K562 (cell line): ENCODE measurements around the gene PDCD6IP. TPM values are rescaled to one million over a fixed set of nuclear protein-coding genes. Genes with fewer than 3 reads are reported as not detected.

Source experiments
- BRCA1 ChIP-seq, 2 experiments: fragments of 450-650 bp in 1 of 2; sonication (generic) in 1 of 2; formaldehyde crosslinking in 1 of 2; IDR thresholded peaks; 2 replicates each; pipeline versions ENCODE4 v1.5.0 to v1.6.1; 2017 to 2020; ENCODE audit warnings: mild to moderate bottlenecking in 1 of 2, missing genetic modification reagents in 1 of 2
- BRD9 ChIP-seq: fragments of 450-650 bp; IDR thresholded peaks from 2 replicates; pipeline ENCODE4 v1.6.1; 2018; ENCODE audit warnings: low read depth; ENCODE audit not compliant: partially characterized antibody
- CBFB ChIP-seq: sonication (generic); formaldehyde crosslinking; IDR thresholded peaks from 2 replicates; pipeline ENCODE4 v1.4.0; 2020; ENCODE audit warnings: mild to moderate bottlenecking, missing genetic modification reagents
- CBX3 ChIP-seq, 2 experiments: IDR thresholded peaks; 1 replicate in 1 of 2; 2 replicates in 1 of 2; pipeline ENCODE4 v1.6.1; 2012; ENCODE audit warnings: inconsistent platforms in 2 of 2, low read length in 2 of 2, borderline replicate concordance in 1 of 2, control low read depth in 1 of 2
- CREB1 ChIP-seq, 2 experiments: sonication (generic) in 1 of 2; formaldehyde crosslinking in 1 of 2; IDR thresholded peaks; 2 replicates each; pipeline versions ENCODE4 v1.6.1 to v1.8.0; 2012 to 2022; ENCODE audit warnings: inconsistent platforms in 1 of 2, mild to moderate bottlenecking in 1 of 2, missing genetic modification reagents in 1 of 2, moderate library complexity in 1 of 2
- CTBP1 ChIP-seq: fragments of 450-650 bp; IDR thresholded peaks from 2 replicates; pipeline ENCODE4 v1.6.1; 2016; ENCODE audit warnings: borderline replicate concordance
- POLR3G ChIP-seq: IDR thresholded peaks from 2 replicates; pipeline ENCODE4 v1.6.1; 2011; ENCODE audit not compliant: insufficient read length, insufficient replicate concordance; ENCODE audit errors: extremely low read depth
- TEAD1 ChIP-seq, 2 experiments: fragments of 450-650 bp in 1 of 2; sonication (generic) in 1 of 2; formaldehyde crosslinking; IDR thresholded peaks; 2 replicates each; pipeline versions ENCODE4 v1.4.0 to v1.8.0; 2020 to 2022; ENCODE audit warnings: mild to moderate bottlenecking in 2 of 2, missing genetic modification reagents in 1 of 2
- TSC22D4 ChIP-seq: fragments of 450-650 bp; IDR thresholded peaks from 2 replicates; pipeline ENCODE4 v1.6.1; 2016; ENCODE audit warnings: missing genetic modification characterization, missing biosample characterization, control low read depth
- ZBTB1 ChIP-seq: sonication (generic); formaldehyde crosslinking; IDR thresholded peaks from 2 replicates; pipeline ENCODE4 v1.8.1; 2023; ENCODE audit warnings: missing genetic modification reagents, low read depth, mild to moderate bottlenecking, borderline replicate concordance
- ZNF263 ChIP-seq: sonication (generic); formaldehyde crosslinking; IDR thresholded peaks from 2 replicates; pipeline ENCODE4 v1.8.0; 2022; ENCODE audit warnings: mild to moderate bottlenecking, missing genetic modification reagents, borderline replicate concordance
- ZNF311 ChIP-seq: fragments of 250-450 bp; sonication (Bioruptor Pico); IDR thresholded peaks from 2 replicates; pipeline ENCODE4 v1.4.0; 2020; ENCODE audit warnings: mild to moderate bottlenecking, moderate library complexity
- polyA plus RNA-seq, 8 experiments: library from polyadenylated mRNA; depleted of rRNA in 4 of 8; stranded (reverse) in 5 of 8; unstranded in 3 of 8; fragments of >200 nt; fragmentation: Nextera tagmentation in 2 of 8; fragmentation: Illumina TruSeq in 1 of 8; extraction: Ambion mirVana in 2 of 8; extraction: Trizol in 1 of 8; gene quantifications; 2 replicates each; pipeline versions ENCODE4 v1.2.1 to v1.2.3, GENCODE V29; 2011 to 2014; ENCODE audit warnings: inconsistent platforms in 1 of 8, missing spikeins in 1 of 8
- total RNA-seq, 7 experiments: library from RNA; depleted of rRNA in 6 of 7; stranded (reverse); fragments of >200 nt in 6 of 7; fragmentation: Illumina TruSeq in 2 of 7; extraction: Trizol in 2 of 7; gene quantifications; 2 replicates each; pipeline versions ENCODE4 v1.2.1 to v1.2.3, GENCODE V29; 2011 to 2021; ENCODE audit warnings: low replicate concordance in 1 of 7
- TF ChIP-seq, protein P1 (sequence below): fragments of 450-650 bp; IDR thresholded peaks from 2 replicates; pipeline ENCODE4 v1.7.1; 2018; ENCODE audit warnings: mild to moderate bottlenecking, low read depth; ENCODE audit not compliant: partially characterized antibody
- TF ChIP-seq, protein P2 (sequence below): sonication (generic); formaldehyde crosslinking; IDR thresholded peaks from 2 replicates; pipeline ENCODE4 v1.8.0; 2022; ENCODE audit warnings: mild to moderate bottlenecking, missing genetic modification reagents
- TF ChIP-seq, protein P3 (sequence below): fragments of 450-650 bp; IDR thresholded peaks from 2 replicates; pipeline ENCODE4 v1.6.1; 2016; ENCODE audit warnings: mild to moderate bottlenecking
- TF ChIP-seq, protein P4 (sequence below): IDR thresholded peaks from 2 replicates; pipeline ENCODE4 v1.6.1; 2012; ENCODE audit warnings: low read depth, low read length, improper control_type of control experiment, borderline replicate concordance
- TF ChIP-seq, protein P5 (sequence below): fragments of 450-650 bp; IDR thresholded peaks from one replicate; pipeline ENCODE4 v1.6.1; 2018; ENCODE audit warnings: mild to moderate bottlenecking, moderate library complexity; ENCODE audit not compliant: partially characterized antibody

The PDCD6IP gene
- total and polyA plus RNA-seq, 9 of the 15 experiments (the other 6 are each of a cell fraction or from before 2014, with no cell fraction given), result 40.2 to 302 (median 122) TPM

DNA sequence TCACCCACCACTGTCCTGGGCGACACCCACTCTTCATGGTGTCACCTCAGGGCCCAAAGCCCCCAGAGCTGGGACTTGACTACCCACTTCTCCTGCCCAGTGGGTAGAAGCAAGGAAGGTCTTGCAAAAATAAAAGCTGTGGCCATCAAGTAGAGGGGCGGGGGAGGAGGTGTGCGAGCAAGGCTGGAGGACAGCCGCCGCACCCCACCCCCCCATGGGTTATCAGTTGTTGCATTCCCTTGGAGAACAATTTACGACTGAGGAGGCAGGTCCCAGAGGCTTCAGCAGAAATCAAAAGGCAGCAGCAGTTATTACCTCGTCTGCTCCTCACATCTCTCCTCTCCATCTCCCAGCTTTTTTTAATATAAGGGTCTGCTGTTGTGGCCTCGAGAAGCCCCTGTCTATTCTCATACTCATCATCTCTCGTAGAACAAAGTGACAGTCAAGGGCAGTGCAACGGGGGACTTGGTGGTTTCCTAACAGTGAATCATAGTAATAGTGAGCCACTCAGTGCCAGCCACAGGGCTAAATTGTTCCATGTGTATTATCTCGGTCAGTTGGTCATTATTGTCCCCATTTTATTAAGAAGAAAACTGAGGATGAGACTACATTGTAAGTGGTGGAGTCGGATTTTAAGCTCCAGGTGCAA, 116.4 kb downstream of the PDCD6IP start (continued):
- TF ChIP-seq, protein P1, sequence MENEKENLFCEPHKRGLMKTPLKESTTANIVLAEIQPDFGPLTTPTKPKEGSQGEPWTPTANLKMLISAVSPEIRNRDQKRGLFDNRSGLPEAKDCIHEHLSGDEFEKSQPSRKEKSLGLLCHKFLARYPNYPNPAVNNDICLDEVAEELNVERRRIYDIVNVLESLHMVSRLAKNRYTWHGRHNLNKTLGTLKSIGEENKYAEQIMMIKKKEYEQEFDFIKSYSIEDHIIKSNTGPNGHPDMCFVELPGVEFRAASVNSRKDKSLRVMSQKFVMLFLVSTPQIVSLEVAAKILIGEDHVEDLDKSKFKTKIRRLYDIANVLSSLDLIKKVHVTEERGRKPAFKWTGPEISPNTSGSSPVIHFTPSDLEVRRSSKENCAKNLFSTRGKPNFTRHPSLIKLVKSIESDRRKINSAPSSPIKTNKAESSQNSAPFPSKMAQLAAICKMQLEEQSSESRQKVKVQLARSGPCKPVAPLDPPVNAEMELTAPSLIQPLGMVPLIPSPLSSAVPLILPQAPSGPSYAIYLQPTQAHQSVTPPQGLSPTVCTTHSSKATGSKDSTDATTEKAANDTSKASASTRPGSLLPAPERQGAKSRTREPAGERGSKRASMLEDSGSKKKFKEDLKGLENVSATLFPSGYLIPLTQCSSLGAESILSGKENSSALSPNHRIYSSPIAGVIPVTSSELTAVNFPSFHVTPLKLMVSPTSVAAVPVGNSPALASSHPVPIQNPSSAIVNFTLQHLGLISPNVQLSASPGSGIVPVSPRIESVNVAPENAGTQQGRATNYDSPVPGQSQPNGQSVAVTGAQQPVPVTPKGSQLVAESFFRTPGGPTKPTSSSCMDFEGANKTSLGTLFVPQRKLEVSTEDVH, result no peak
- TF ChIP-seq, protein P2, sequence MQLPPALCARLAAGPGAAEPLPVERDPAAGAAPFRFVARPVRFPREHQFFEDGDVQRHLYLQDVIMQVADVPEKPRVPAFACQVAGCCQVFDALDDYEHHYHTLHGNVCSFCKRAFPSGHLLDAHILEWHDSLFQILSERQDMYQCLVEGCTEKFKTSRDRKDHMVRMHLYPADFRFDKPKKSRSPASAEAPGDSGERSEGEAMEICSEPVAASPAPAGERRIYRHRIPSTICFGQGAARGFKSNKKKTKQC (CRISPR knock-in tag), result no peak
- TF ChIP-seq BRCA1 (IDR thresholded peaks at IDR 0.05) (no peak), BRCA1 (CRISPR knock-in tag; IDR thresholded peaks at IDR 0.05) (no peak), CTBP1 (peak; percentile 74; the same call in 1 of the 2 replicates), ZNF311 (CRISPR knock-in tag) (0 out of 2 replicates have a peak, but pooled peaks have one; percentile 6), CBX3 (IDR thresholded peaks at IDR 0.05; ENCODE audit: borderline replicate concordance in 1 of 2, low read length in 2 of 2) (peak in 1 of 2 experiments; percentile 75; a peak in 1 of 3 replicates), TEAD1 (CRISPR knock-in tag; IDR thresholded peaks at IDR 0.05) (peak; percentile 71 to 74; a peak in 2 of 4 replicates), CREB1 (IDR thresholded peaks at IDR 0.05) (peak; percentile 62; the same call in 1 of the 2 replicates), CREB1 (CRISPR knock-in tag; IDR thresholded peaks at IDR 0.05) (no peak), ZNF263 (CRISPR knock-in tag) (peak; percentile 87), BRD9 (peak; percentile 59), POLR3G (no peak), TSC22D4 (tag) (no peak), CBFB (CRISPR knock-in tag) (no peak), ZBTB1 (no peak)
- TF ChIP-seq, protein P3, sequence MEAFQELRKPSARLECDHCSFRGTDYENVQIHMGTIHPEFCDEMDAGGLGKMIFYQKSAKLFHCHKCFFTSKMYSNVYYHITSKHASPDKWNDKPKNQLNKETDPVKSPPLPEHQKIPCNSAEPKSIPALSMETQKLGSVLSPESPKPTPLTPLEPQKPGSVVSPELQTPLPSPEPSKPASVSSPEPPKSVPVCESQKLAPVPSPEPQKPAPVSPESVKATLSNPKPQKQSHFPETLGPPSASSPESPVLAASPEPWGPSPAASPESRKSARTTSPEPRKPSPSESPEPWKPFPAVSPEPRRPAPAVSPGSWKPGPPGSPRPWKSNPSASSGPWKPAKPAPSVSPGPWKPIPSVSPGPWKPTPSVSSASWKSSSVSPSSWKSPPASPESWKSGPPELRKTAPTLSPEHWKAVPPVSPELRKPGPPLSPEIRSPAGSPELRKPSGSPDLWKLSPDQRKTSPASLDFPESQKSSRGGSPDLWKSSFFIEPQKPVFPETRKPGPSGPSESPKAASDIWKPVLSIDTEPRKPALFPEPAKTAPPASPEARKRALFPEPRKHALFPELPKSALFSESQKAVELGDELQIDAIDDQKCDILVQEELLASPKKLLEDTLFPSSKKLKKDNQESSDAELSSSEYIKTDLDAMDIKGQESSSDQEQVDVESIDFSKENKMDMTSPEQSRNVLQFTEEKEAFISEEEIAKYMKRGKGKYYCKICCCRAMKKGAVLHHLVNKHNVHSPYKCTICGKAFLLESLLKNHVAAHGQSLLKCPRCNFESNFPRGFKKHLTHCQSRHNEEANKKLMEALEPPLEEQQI, result no peak
- TF ChIP-seq, protein P4, sequence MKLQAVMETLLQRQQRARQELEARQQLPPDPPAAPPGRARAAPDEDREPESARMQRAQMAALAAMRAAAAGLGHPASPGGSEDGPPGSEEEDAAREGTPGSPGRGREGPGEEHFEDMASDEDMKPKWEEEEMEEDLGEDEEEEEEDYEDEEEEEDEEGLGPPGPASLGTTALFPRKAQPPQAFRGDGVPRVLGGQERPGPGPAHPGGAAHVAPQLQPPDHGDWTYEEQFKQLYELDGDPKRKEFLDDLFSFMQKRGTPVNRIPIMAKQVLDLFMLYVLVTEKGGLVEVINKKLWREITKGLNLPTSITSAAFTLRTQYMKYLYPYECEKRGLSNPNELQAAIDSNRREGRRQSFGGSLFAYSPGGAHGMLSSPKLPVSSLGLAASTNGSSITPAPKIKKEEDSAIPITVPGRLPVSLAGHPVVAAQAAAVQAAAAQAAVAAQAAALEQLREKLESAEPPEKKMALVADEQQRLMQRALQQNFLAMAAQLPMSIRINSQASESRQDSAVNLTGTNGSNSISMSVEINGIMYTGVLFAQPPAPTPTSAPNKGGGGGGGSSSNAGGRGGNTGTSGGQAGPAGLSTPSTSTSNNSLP, result peak; percentile 72; the same call in 1 of the 2 replicates
- TF ChIP-seq, protein P5, sequence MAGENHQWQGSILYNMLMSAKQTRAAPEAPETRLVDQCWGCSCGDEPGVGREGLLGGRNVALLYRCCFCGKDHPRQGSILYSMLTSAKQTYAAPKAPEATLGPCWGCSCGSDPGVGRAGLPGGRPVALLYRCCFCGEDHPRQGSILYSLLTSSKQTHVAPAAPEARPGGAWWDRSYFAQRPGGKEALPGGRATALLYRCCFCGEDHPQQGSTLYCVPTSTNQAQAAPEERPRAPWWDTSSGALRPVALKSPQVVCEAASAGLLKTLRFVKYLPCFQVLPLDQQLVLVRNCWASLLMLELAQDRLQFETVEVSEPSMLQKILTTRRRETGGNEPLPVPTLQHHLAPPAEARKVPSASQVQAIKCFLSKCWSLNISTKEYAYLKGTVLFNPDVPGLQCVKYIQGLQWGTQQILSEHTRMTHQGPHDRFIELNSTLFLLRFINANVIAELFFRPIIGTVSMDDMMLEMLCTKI, result no peak
